Esophagus squamous epithelium (tissue), 5 donors: ENCODE measurements around the gene FOXK2. TPM values are rescaled to one million over a fixed set of nuclear protein-coding genes. Genes with fewer than 3 reads are reported as not detected.

Experiments
- DNase-seq: peaks from one replicate; lab custom pipeline; 2025; lab: John Stamatoyannopoulos, UW
- H3K27ac ChIP-seq, 4 donors: fragments of 200-600 bp; sonication (generic); one replicate each; pipeline ENCODE4 v1.5.1; 2016 to 2019; ENCODE audit warnings: mild to moderate bottlenecking in 1 of 4
- H3K27me3 ChIP-seq, 4 donors: fragments of 200-600 bp; sonication (generic); 1 replicate in 3 of 4; 2 replicates in 1 of 4; pipeline versions ENCODE4 v1.5.1 to v1.6.0; 2017 to 2021; ENCODE audit warnings: antibody characterized with exemption in 1 of 4
- H3K36me3 ChIP-seq, 3 donors: fragments of 200-600 bp; sonication (generic); one replicate each; pipeline ENCODE4 v1.5.1; 2016 to 2019
- H3K4me1 ChIP-seq, 3 donors: fragments of 200-600 bp; sonication (generic); one replicate each; pipeline ENCODE4 v1.5.1; 2017 to 2019
- H3K4me3 ChIP-seq, 4 donors: fragments of 200-600 bp; sonication (generic); 1 replicate in 3 of 4; 2 replicates in 1 of 4; pipeline ENCODE4 v1.5.1; 2016 to 2019; ENCODE audit warnings: mild to moderate bottlenecking in 2 of 4, moderate library complexity in 1 of 4
- H3K9me3 ChIP-seq, 3 donors: fragments of 200-600 bp; sonication (generic); one replicate each; pipeline ENCODE4 v1.5.1; 2016 to 2019
- POLR2A ChIP-seq, 4 donors: fragments of 450-650 bp; IDR thresholded peaks; one replicate each; pipeline ENCODE4 v1.6.1; 2017; ENCODE audit warnings: antibody characterized with exemption in 4 of 4, mild to moderate bottlenecking in 4 of 4, moderate library complexity in 3 of 4
- WGBS, 2 donors: methylation state at CpG; one replicate each; pipeline ENCODE4 v1.1.5; 2018; 5-methylcytosine and 5-hydroxymethylcytosine counted together
- intact Hi-C: fragments of 100-400 bp; cut with DNase I; formaldehyde crosslinking; loops from one replicate; pipeline ENCODE4 v1.15.0; 2022
- total RNA-seq, 4 donors: library from RNA; depleted of rRNA; stranded (reverse); fragments of >200 nt; gene quantifications; one replicate each; pipeline ENCODE4 v1.1.0, GENCODE V29; 2016
- TF ChIP-seq, protein P1 (sequence below), 6 experiments: fragments of 450-650 bp in 4 of 6; fragments of 200-600 bp in 2 of 6; sonication (generic) in 2 of 6; IDR thresholded peaks; one replicate each; pipeline ENCODE4 v1.5.1; 2016 to 2019; ENCODE audit warnings: antibody characterized with exemption in 6 of 6, mild to moderate bottlenecking in 4 of 6, moderate library complexity in 4 of 6
- donor health status: DM: yes; HTN: yes; CAD: no.

FOXK2 gene
- total RNA-seq, 4 donors from 2014 or later: 26.3 to 38.2 (median 34.5) TPM

DNA sequence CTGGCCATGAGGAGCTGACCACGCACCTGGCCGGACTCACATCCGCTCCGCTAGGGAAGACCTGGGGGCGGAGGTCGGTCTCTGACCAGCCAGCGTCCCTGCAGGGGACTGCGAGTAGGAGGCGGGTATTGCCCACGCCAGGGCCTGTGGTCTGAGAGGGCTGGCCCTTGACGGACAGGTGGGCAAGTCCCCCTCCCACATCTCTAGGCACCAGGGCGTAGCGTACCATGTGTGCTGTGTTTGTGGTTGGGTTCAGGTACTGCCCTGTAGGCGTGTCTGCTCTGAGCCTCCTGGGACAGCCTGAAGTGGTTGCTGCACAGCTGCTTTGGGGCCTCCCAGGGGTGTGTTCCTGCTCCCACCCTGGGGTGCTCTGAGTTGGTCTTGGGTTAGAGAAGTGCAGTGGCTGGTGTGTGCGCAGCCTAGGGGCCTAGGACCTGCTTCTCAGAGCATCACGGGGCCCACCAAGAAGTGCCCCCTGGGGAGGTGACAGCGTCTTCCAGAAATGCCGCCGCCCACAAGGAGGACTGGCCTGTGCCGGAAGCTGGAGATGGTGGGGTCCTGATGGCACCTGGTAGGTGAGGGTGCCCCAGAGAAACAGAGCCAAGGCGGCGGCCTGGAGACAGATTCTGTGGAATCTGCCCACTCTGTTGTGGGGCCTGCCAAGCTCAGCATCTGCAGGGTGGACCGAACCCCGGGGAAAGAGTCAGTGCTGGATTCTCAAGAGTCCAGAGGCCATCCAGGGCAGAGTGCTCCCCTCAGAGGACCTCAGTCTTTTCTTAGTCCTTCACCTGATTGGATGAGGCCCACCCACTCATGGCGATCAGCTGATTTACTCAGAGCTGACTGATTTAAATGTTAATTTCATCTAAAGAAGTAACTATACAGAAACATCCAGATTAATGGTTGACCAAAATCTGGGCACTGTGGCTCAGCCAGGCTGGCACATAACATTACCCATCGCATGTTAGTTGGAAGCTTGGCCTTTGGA lies 80.4 kb downstream of the FOXK2 start:
- intact Hi-C loops: loop anchor here (10.0 kb wide), 1 partner anchor 155 kb away; the partner anchor contains the start of gene TBCD
- no peak overlapping the region for H3K4me3 ChIP-seq
- no peak for TF ChIP-seq POLR2A (IDR thresholded peaks at IDR 0.05)
- peaks cover 5 to 100% (median 60%) of the 10 kb centered on the region in 3 donors for H3K36me3 ChIP-seq
- no peak overlapping the region for H3K27ac ChIP-seq
- WGBS, 2 donors: 98 to 100% methylated on average over 2 to 4 of the region's 26 CpGs
- no peaks in the 10 kb centered on the region for H3K27me3 ChIP-seq
- H3K9me3 ChIP-seq: no peaks in the 10 kb centered on the region
- no peak for DNase-seq
- H3K4me1 ChIP-seq: peaks cover 0 to 34% (median 6%) of the 10 kb centered on the region in 3 donors

DNA sequence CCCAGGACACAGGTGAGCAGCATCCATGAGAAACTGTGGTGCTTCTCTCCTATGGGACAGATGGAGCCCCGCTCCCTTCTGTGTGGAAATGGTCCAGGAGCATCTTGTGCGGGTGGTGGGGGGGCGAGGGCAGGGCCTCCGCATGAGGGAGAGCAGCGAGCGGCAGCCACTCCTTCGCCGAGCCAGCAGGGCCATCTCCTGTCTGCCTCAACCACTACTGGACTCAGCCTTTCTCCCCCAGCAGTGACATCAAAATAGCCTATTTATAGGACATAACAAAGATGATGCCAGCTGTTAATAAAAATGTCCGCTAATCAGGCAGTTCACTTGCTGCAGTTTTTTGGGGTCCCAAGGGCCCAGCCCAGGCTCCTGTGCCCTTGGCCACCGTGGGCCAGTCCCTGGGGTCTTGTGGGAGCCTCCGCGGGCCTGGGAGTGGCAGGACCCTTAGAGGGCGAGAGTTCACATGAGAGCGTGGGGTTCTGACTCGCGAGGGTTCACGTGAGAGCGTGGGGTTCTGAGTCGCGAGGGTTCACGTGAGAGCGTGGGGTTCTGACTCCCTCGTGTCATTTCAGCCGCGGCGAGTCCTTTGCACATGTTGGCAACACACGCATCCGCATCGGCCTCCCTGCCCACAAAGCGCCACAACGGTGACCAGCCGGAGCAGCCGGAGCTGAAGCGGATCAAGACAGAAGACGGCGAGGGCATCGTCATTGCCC lies 81.4 kb downstream of the FOXK2 start:
- H3K4me3 ChIP-seq: no peak overlapping the region
- peaks cover 0 to 39% (median 10%) of the 10 kb centered on the region in 3 donors for H3K4me1 ChIP-seq
- H3K27me3 ChIP-seq: no peaks in the 10 kb centered on the region
- no peak for DNase-seq
- intact Hi-C loops: no loop called here
- H3K27ac ChIP-seq: no peak overlapping the region
- H3K36me3 ChIP-seq: peaks cover 5 to 99% (median 57%) of the 10 kb centered on the region in 3 donors
- WGBS, 2 donors: 95% methylated on average over 12 to 14 of the region's 37 CpGs
- H3K9me3 ChIP-seq: no peaks in the 10 kb centered on the region
- TF ChIP-seq POLR2A (IDR thresholded peaks at IDR 0.05): no peak
- TF ChIP-seq, protein P1, sequence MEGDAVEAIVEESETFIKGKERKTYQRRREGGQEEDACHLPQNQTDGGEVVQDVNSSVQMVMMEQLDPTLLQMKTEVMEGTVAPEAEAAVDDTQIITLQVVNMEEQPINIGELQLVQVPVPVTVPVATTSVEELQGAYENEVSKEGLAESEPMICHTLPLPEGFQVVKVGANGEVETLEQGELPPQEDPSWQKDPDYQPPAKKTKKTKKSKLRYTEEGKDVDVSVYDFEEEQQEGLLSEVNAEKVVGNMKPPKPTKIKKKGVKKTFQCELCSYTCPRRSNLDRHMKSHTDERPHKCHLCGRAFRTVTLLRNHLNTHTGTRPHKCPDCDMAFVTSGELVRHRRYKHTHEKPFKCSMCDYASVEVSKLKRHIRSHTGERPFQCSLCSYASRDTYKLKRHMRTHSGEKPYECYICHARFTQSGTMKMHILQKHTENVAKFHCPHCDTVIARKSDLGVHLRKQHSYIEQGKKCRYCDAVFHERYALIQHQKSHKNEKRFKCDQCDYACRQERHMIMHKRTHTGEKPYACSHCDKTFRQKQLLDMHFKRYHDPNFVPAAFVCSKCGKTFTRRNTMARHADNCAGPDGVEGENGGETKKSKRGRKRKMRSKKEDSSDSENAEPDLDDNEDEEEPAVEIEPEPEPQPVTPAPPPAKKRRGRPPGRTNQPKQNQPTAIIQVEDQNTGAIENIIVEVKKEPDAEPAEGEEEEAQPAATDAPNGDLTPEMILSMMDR (IDR thresholded peaks at IDR 0.05): no peak

DNA sequence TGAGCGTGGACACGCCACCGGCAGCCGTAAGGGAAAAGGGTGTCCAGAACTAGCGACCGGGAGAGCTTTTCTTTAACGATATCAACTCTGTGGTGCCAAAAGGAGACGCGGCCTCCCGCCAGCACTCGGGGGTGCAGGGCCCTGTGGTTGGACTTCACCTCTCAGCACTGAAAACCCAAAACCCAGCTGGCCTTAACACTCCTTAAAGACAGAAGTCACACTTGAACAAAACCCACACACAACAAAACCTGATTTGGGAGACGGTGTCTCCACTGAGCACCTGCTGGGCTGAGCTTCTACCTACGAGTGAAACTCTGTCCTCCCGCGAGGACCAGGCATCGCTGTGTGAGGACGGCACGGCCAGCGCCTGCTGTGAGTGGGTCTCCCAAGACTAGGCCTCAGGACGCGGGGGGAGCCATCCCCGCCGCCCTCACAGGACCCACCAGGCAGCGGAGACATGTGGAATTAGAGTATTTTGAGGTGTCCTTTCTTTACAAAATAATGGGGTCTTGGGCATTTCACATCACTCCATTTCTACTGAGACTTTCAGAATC lies 82.0 kb downstream of the FOXK2 start:
- Histone ChIP-seq H3K27ac (no peak overlapping the region), H3K36me3 (peaks cover 5 to 99% (median 51%) of the 10 kb centered on the region in 3 donors), H3K4me1 (peaks cover 0 to 45% (median 13%) of the 10 kb centered on the region in 3 donors), H3K27me3 (no peaks in the 10 kb centered on the region), H3K9me3 (no peaks in the 10 kb centered on the region), H3K4me3 (no peak overlapping the region)
- WGBS, 2 donors: 80 to 97% methylated on average over 5 to 15 of the region's 24 CpGs
- intact Hi-C loops: no loop called here
- TF ChIP-seq POLR2A (IDR thresholded peaks at IDR 0.05): no peak
- TF ChIP-seq, protein P1 (IDR thresholded peaks at IDR 0.05): no peak
- DNase-seq: no peak

DNA sequence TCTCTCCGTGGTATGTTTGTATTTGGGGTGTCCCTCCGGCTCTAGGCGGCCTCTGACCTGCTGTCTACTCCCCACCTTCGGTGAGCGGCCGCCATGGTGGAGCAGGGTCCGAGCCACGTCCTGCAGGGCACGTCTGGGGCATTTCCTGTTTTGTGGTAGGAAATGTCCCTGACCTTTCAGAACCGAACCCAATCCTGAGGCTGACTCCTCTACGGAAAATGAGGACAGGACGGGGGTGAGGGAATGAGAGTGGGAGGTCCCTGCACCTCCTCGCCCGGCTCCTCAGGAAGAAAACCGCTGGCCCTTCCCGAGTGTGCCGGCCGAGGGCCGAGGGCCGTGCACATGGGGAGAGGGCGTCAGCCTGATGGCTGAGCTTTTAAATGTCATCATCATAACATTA lies 83.0 kb downstream of the FOXK2 start:
- Histone ChIP-seq H3K27me3 (no peaks in the 10 kb centered on the region), H3K36me3 (peaks cover 5 to 93% (median 43%) of the 10 kb centered on the region in 3 donors), H3K4me1 (peaks cover 0 to 49% (median 13%) of the 10 kb centered on the region in 3 donors), H3K27ac (peak overlapping the region in 3 of 4 donors; percentile 9 to 42 (median 21)), H3K9me3 (no peaks in the 10 kb centered on the region), H3K4me3 (no peak overlapping the region)
- TF ChIP-seq POLR2A (IDR thresholded peaks at IDR 0.05): no peak
- TF ChIP-seq, protein P1 (IDR thresholded peaks at IDR 0.05): no peak
- intact Hi-C loops: no loop called here
- 74 to 80% methylated on average over 15 to 16 of the region's 21 CpGs for WGBS, 2 donors
- DNase-seq: no peak

DNA sequence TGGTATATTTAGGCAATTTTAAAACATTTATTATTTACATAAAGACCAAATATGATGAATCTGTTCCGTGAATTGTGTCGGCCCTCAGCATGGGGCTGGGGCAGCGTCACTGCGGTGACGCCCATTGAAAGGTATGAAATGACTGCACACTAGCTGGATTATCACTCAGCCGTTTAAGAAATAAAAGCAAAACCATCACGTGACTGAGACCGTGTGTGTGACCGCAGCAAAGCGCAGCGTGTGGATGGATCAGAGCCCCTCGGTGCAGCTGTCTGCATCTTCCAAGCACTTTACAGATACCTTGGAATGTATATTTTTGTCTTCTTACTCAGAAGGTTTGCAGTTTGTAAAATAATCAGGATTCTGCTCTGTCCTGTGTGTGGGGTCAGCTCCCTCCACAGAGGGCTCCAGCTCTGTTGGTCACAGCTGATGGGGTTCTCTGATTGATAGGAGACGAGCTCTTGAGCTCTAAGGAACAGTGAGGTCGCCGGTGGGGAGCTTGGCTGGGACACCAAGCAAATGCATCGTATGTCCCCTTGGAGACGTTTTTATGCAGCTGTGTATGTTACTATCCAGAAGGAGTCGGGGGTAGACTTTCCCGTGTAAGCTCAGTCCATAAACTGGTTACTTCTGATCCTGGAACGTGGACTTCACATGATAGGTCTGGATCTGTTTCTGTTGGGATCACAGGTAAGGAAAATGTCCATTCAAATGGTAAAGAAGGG lies 83.6 kb downstream of the FOXK2 start:
- Histone ChIP-seq H3K36me3 (peaks cover 5 to 90% (median 43%) of the 10 kb centered on the region in 3 donors), H3K4me1 (peaks cover 0 to 49% (median 13%) of the 10 kb centered on the region in 3 donors), H3K27ac (peak overlapping the region in 3 of 4 donors; percentile 9 to 65 (median 63)), H3K4me3 (no peak overlapping the region), H3K9me3 (no peaks in the 10 kb centered on the region), H3K27me3 (no peaks in the 10 kb centered on the region)
- 82 to 84% methylated on average over 18 to 20 of the region's 20 CpGs for WGBS, 2 donors
- intact Hi-C loops: no loop called here
- TF ChIP-seq, protein P1 (IDR thresholded peaks at IDR 0.05): no peak
- no peak for TF ChIP-seq POLR2A (IDR thresholded peaks at IDR 0.05)
- DNase-seq: no peak
